Neural cell (in vitro differentiated cells): ENCODE data around the gene ARMC2.

Experiments used
- EP300 ChIP-seq: fragments of 450-650 bp; conservative IDR thresholded peaks from 2 replicates; pipeline ENCODE4 v1.6.1; 2014; ENCODE audit warnings: antibody characterized with exemption, mild to moderate bottlenecking, moderate library complexity; ENCODE audit not compliant: poor library complexity, severe bottlenecking
- EZH2 ChIP-seq: fragments of 200-600, 300-800 bp; shearing (Covaris generic), sonication (generic); IDR thresholded peaks from 2 replicates; pipeline ENCODE4 v1.6.1; 2014; ENCODE audit warnings: antibody characterized with exemption, low read length, borderline replicate concordance, mild to moderate bottlenecking; ENCODE audit not compliant: insufficient read depth, poor library complexity, severe bottlenecking
- MXI1 ChIP-seq: fragments of 450-650 bp; conservative IDR thresholded peaks from 2 replicates; pipeline ENCODE4 v1.6.1; 2014; ENCODE audit warnings: antibody characterized with exemption, mild to moderate bottlenecking; ENCODE audit not compliant: poor library complexity, severe bottlenecking
- POLR2AphosphoS5 ChIP-seq: IDR thresholded peaks from 2 replicates; pipeline ENCODE4 v1.6.1; 2012
- RAD21 ChIP-seq: fragments of 450-650 bp; conservative IDR thresholded peaks from 2 replicates; pipeline ENCODE4 v1.6.1; 2014; ENCODE audit warnings: antibody characterized with exemption, mild to moderate bottlenecking, moderate library complexity
- SMC3 ChIP-seq: fragments of 450-650 bp; conservative IDR thresholded peaks from 2 replicates; pipeline ENCODE4 v1.6.1; 2014; ENCODE audit warnings: antibody characterized with exemption, mild to moderate bottlenecking, moderate library complexity; ENCODE audit not compliant: poor library complexity
- TAF1 ChIP-seq: IDR thresholded peaks from 2 replicates; pipeline ENCODE4 v1.6.1; 2012; ENCODE audit warnings: low read depth
- TF ChIP-seq, protein P1 (sequence below): fragments of 450-650 bp; IDR thresholded peaks from 2 replicates; pipeline ENCODE4 v1.5.1; 2014; ENCODE audit warnings: antibody characterized with exemption, mild to moderate bottlenecking, moderate library complexity; ENCODE audit not compliant: poor library complexity, severe bottlenecking
- TF ChIP-seq, protein P2 (sequence below): IDR thresholded peaks from 2 replicates; pipeline ENCODE4 v1.6.1; 2012; ENCODE audit warnings: borderline replicate concordance

GRCh38 chr6:108989700-108990099 is 141.5 kb downstream of the ARMC2 start:
- TF ChIP-seq, protein P1, sequence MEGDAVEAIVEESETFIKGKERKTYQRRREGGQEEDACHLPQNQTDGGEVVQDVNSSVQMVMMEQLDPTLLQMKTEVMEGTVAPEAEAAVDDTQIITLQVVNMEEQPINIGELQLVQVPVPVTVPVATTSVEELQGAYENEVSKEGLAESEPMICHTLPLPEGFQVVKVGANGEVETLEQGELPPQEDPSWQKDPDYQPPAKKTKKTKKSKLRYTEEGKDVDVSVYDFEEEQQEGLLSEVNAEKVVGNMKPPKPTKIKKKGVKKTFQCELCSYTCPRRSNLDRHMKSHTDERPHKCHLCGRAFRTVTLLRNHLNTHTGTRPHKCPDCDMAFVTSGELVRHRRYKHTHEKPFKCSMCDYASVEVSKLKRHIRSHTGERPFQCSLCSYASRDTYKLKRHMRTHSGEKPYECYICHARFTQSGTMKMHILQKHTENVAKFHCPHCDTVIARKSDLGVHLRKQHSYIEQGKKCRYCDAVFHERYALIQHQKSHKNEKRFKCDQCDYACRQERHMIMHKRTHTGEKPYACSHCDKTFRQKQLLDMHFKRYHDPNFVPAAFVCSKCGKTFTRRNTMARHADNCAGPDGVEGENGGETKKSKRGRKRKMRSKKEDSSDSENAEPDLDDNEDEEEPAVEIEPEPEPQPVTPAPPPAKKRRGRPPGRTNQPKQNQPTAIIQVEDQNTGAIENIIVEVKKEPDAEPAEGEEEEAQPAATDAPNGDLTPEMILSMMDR, result no peak
- TF ChIP-seq POLR2AphosphoS5 (no peak), RAD21 (no peak), EZH2 (no peak), TAF1 (no peak), EP300 (no peak), SMC3 (no peak), MXI1 (no peak)
- TF ChIP-seq, protein P2, sequence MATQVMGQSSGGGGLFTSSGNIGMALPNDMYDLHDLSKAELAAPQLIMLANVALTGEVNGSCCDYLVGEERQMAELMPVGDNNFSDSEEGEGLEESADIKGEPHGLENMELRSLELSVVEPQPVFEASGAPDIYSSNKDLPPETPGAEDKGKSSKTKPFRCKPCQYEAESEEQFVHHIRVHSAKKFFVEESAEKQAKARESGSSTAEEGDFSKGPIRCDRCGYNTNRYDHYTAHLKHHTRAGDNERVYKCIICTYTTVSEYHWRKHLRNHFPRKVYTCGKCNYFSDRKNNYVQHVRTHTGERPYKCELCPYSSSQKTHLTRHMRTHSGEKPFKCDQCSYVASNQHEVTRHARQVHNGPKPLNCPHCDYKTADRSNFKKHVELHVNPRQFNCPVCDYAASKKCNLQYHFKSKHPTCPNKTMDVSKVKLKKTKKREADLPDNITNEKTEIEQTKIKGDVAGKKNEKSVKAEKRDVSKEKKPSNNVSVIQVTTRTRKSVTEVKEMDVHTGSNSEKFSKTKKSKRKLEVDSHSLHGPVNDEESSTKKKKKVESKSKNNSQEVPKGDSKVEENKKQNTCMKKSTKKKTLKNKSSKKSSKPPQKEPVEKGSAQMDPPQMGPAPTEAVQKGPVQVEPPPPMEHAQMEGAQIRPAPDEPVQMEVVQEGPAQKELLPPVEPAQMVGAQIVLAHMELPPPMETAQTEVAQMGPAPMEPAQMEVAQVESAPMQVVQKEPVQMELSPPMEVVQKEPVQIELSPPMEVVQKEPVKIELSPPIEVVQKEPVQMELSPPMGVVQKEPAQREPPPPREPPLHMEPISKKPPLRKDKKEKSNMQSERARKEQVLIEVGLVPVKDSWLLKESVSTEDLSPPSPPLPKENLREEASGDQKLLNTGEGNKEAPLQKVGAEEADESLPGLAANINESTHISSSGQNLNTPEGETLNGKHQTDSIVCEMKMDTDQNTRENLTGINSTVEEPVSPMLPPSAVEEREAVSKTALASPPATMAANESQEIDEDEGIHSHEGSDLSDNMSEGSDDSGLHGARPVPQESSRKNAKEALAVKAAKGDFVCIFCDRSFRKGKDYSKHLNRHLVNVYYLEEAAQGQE, result no peak
